GM19035 (cell line): ENCODE results near the gene MAP3K10.

Experiments
- ATAC-seq: cut with Tn5 transposase; IDR thresholded peaks from one replicate; pipeline ENCODE4 v1.9.1; 2021; ENCODE audit not compliant: unreplicated experiment

MAP3K10 gene

DNA sequence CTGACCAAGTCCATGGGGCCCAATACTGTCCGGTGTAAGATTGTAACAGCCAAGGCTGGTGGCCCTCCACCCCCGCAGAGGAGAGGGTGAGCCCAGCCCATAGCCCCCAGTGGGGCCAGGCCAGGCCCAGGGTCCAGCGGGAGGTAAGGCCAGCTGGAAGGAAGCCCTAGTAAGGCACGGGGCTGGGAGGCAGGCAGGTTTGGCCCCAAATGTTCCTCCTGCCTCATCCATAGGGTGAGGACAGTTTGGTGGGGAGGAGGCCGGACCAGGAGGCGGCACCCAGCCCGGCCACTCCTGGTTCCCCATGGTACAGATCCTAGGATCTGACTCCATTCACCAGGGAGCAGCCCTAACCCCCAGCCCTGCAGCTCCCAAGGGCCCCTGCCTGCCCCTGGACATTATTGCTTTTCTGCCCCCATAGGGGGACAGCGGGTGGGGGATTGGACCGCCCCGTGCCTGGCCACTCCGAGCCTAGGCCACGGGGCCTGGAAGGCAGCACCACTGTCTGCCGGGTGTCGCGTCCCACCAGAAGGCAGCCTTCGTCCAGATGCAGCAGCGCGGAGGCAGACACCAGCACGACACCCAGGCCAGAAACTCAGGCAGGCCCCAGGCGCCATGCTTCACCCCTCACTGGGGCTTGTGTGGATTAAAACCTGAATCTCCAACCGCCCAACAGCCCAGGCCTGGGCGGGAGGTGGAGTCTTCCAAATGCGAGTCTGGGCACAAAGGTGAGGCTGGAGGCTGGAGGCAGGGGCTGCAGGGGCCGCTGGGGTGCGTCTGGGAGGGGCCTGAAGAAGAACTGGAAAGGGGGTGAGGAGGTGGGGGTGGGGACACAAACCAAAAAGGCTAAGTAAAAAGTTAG is 42.0 kb downstream of the MAP3K10 start:
- no peak for ATAC-seq

GRCh38 chr19:40233811-40234389 is 42.7 kb downstream of the MAP3K10 start:
- no peak for ATAC-seq

DNA sequence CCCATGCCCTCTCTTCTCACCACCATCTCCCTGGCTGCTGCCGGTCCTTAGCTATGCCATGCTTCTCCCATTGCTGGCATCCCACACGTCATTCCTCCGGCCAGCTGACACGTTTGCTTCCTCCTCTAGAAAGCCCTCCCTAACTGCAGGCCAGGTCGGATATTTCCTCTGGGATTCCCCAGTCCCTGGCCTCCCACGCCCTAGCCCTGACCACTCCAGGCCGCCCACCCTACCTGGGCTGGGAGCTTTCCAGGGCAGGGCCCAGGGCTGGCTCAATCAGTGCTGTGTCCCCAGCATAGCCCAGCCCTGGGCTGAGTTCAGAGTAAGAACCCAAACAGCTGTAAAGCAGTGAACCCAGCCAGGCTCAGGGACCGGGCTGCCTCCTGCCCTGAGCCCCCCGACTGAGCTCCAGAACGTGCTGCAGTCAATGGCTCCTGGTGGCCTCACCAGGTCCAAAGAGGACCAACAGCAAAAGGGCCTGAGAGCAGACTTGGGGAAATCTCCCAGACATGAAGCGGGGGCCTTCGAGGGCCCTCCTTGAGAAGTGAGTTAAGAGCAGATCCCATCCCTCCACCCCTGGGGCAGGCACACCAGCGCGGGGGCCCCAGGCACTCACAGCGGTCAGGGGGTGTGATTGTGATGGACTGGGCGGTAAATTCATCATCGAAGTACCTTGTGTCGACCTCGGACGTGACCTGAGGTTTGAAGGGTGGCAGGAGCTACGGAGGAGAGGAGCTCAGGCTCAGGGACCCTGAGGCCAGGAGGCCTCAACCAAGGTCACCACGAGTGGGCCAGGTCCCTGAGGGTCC is 43.4 kb downstream of the MAP3K10 start:
- ATAC-seq: no peak

- no peak for ATAC-seq
Measured at GRCh38 chr19:40235238-40236025, 44.2 kb downstream of the MAP3K10 start.

DNA sequence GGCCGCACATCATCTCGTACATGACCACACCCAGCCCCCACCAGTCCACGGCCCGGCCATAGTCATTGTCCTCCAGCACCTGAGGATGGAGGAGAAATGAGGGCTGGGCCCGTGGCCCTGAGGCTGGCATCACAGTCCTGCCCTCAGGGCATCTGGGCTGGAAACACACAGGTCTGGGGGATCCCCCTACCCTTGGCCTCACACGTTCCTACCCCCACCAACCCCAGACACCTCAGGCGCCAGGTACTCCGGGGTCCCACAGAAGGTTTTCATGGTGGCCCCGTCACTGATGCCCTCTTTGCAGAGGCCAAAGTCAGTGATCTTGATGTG is 44.8 kb downstream of the MAP3K10 start:
- ATAC-seq: no peak

GRCh38 chr19:40236366-40236765 is 45.1 kb downstream of the MAP3K10 start:
- ATAC-seq: no peak

DNA sequence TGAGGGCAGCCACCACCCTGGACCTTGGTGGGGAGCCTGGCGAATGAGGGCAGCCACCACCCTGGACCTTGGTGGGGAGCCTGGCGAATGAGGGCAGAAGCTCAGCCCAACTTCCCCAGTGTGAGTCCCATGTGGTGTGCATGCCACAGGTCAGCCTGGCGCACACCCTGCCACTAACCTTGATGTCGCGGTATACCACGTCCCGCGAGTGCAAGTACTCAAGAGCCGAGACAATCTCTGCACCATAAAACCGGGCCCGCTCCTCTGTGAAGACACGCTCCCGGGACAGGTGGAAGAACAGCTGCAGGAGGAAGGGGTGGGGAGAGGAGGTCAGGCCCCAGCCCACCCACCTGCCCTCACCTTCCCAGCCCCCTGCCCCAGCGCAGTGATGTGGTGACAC is 46.6 kb downstream of the MAP3K10 start:
- no peak for ATAC-seq

DNA sequence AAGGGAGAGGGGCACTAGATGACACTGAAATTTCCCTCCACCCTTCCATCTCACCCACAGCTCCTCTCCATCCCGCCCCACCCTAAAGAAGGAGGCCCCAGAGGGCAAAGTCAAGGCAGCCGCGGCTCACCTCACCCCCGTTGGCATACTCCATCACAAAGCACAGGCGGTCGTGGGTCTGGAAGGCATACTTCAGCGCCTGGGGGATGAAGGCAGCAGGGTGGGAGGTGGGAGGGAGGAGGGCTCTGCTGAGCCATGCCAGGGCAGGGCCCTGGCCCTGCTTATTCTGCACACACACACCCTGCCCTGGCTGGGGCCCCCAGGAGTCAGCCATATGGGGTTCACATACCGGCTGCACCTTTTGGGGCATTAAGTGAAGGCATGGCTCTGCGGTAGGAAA is 47.5 kb downstream of the MAP3K10 start:
- ATAC-seq: no peak

GRCh38 chr19:40239415-40240226 is 48.4 kb downstream of the MAP3K10 start:
- no peak for ATAC-seq

DNA sequence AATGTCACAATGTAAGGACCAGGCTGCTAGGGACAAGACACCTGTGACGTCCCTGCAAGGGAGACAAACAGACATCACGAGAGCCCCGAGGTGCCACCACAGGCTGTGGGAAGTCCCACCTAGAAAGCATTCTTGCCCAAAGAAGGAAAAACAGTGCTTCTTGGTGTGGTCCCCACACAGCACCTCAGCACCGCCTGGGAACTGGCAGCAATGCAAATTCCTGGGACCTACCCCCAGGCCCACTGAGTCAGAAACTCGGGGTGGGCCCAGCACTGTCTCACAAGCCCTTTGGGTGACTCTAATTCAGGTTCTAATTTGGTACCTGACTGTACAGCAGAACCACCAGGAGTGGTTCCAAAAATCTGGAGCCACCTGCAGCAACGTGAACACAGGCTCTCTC is 49.1 kb downstream of the MAP3K10 start:
- ATAC-seq: no peak

GRCh38 chr19:40241125-40241808 is 50.0 kb downstream of the MAP3K10 start:
- ATAC-seq: no peak

- no peak for ATAC-seq
Measured at GRCh38 chr19:40241809-40242384, 50.7 kb downstream of the MAP3K10 start.

GRCh38 chr19:40242480-40242879 is 51.3 kb downstream of the MAP3K10 start:
- no peak for ATAC-seq

DNA sequence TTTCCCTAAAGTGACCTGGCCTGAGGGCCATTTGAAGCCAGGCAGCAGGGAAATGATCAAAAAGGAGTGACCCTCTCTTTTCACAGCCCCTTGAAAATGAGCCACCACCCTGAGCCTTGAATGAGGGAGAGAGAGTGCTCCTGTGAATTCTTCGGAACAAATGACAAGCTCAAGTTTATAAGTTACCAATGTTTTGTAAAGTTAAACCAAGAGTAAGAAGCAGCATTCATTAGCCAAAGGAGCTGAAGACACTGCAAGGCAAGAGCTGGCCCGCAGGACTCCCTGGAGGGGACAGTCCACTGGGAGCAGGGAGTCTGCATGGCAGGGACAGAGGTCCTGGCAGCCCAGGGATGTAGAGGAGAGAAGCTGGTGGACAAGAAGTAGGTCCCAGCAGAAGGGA is 52.0 kb downstream of the MAP3K10 start:
- ATAC-seq: no peak

DNA sequence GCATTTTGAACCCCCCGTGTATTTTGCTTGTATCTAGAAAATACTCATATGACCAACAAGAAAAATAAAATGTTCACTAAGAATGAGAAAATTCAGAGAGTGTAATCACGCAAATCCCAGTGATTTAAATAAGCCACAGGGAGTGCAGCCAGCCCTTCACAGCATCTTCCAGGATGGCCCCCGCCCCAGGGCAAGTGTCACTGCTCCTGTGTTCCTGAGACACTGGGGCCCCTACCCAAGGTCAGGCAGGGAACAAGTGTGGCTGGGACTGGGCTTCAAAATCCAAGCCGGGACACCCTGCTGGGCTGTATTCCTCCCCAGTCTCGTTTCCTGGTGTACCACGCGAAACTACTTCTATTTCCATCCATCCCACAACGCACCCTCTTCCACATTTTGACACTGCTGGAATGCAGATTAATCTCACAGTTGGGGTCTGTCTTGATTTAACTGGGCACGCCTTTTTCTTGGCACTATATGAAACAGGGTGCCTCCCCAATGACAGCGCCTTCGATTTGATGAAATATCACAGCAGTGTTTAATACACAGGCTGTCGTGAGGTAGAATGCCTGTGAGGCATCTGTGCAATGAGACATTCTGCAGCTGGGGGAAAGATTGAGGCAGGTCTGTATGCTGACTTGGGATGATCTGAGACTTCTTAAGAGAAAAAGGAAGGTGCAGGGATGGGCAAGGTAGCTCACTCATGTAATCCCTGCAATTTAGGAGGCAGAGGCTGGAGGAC is 53.5 kb downstream of the MAP3K10 start:
- ATAC-seq: no peak

DNA sequence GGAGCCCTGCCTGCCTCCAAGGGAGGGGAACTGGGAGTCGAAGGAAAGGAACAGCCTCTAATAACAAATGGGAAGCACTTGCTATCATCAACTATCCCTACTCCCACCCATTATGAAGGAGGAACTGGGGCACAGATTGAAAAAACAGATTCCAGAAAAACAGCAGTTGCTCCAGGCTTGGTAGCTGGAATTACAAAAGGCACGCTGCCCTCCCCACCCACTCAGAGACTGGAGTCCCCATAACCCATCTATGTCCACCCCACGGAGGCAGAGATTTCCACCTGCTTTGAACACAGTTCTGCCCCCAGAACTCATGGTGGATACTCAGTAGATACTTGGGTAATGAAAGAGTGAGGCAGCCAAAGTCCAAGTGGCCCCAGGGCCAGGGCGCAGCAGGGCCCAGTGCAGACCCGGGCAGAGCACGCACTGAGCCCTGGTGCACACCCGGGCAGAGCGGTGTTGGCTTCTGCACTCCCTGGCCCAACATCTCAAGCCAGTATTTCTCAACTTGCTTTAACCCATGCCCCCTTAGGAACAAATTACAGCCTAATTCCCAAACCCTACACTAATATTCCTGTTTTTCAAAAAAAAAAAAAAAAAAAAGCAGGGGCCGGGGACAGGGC is 54.4 kb downstream of the MAP3K10 start:
- ATAC-seq: no peak

GRCh38 chr19:40246292-40247073 is 55.3 kb downstream of the MAP3K10 start:
- no peak for ATAC-seq

DNA sequence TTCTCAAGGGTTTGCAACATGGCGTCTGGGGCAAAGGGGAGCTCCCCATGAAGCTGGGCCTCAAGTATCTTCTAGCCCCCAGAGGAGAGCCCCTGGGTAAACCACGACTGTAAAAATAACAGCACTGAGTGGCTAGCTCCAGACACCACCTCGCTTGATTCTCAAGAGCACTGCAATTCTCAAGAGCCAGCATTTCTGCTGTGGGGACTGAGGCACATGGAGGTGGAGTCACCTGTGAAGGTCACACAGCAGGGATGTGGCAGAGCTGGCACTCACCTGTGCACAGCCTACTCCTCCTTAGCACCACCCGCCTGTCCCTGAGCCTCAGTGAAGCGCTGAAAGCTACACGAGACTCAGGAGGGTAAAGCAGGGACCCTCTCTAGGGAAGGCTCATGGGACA is 56.0 kb downstream of the MAP3K10 start:
- ATAC-seq: no peak
